ENCODE results near the gene URB2. TPM values are rescaled to one million over a fixed set of nuclear protein-coding genes. Genes with fewer than 3 reads are reported as not detected.

URB2 gene
- polyA plus RNA-seq, 1 of the 3 experiments (the other 2 are of a cell fraction): 8.2 TPM

DNA sequence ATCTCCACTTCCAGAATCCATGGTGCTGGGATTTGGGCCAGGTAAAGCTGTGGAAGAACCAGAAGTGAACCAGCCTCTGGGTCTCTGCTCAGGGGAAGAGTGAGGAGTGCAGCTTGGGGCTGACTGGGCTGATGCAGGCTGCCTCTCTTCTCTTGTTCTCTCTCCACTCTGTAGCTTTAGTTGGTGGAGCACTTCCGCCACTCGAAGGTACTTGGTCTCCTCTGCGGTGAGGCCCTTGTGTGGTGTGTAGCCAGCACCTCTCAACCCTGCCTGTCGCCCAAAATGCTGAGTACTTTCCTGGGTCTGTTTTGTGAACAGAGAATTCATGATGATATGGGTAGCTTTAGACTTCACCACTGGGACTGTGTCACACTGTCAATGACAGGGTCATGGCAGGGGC, 63.2 kb downstream of the URB2 start:
- H3K9ac ChIP-seq: no peak overlapping the region
- CTCF ChIA-PET: no interaction called here
- peaks cover 3% of the 10 kb centered on the region; the same call in 1 of the 2 replicates for H3K9me3 ChIP-seq
- H3K79me2 ChIP-seq (ENCODE audit: insufficient read depth): no peaks in the 10 kb centered on the region
- H3K4me2 ChIP-seq: no peak overlapping the region
- H3K9me2 ChIP-seq: no peaks in the 10 kb centered on the region
- no peak overlapping the region for H3K27ac ChIP-seq (ENCODE audit: low read depth in 2 of 2, low read length in 1 of 2)
- no peaks in the 10 kb centered on the region for H3K36me3 ChIP-seq (replicated peaks in 1 of 2; ENCODE audit: control insufficient read depth in 1 of 2, insufficient read depth in 2 of 2, low read length in 1 of 2)
- H3K4me1 ChIP-seq (ENCODE audit: control insufficient read depth in 1 of 2, insufficient read depth in 2 of 2, low read depth in 1 of 2, low read length in 1 of 2): peaks cover 12 to 20% of the 10 kb centered on the region in 2 experiments; a peak in 3 of 4 replicates
- POLR2A ChIA-PET: no interaction called here
- H3K27me3 ChIP-seq (ENCODE audit: insufficient read depth): no peaks in the 10 kb centered on the region
- no peaks in the 10 kb centered on the region for H4K20me1 ChIP-seq (ENCODE audit: insufficient read depth)
- H2AFZ ChIP-seq (ENCODE audit: low read depth): no peak overlapping the region
- no peaks in the 10 kb centered on the region for H3F3A ChIP-seq (replicated peaks; ENCODE audit: insufficient read depth)
- DNase-seq: no peak
- WGBS (ENCODE audit: low lambda C conversion rate): 73% methylated on average over 4 of the region's 4 CpGs
- H3K4me3 ChIP-seq (ENCODE audit: low read depth in 2 of 2, low read length in 1 of 2): no peak overlapping the region
- TF ChIP-seq NFIC (IDR thresholded peaks at IDR 0.05; ENCODE audit: borderline replicate concordance) (no peak), GATA2 (CRISPR knock-in tag; IDR thresholded peaks at IDR 0.05) (no peak), YY1 (IDR thresholded peaks at IDR 0.05; ENCODE audit: low read depth) (no peak), RCOR1 (IDR thresholded peaks at IDR 0.05; ENCODE audit: low read length) (no peak), JUND (IDR thresholded peaks at IDR 0.05) (no peak), EZH2phosphoT487 (IDR thresholded peaks at IDR 0.05; ENCODE audit: borderline replicate concordance, low read depth) (no peak), MEF2A (IDR thresholded peaks at IDR 0.05; ENCODE audit: borderline replicate concordance, low read depth) (no peak), POLR2AphosphoS5 (IDR thresholded peaks at IDR 0.05; ENCODE audit: low read depth, low read length) (no peak), FOXM1 (IDR thresholded peaks at IDR 0.05; ENCODE audit: low read depth) (no peak), SIN3A (IDR thresholded peaks at IDR 0.05; ENCODE audit: borderline replicate concordance, low read depth, low read length) (no peak), RAD21 (IDR thresholded peaks at IDR 0.05; ENCODE audit: low read length) (no peak), SMC3 (IDR thresholded peaks at IDR 0.05; ENCODE audit: low read depth, low read length) (no peak)
- TF ChIP-seq, protein P1, sequence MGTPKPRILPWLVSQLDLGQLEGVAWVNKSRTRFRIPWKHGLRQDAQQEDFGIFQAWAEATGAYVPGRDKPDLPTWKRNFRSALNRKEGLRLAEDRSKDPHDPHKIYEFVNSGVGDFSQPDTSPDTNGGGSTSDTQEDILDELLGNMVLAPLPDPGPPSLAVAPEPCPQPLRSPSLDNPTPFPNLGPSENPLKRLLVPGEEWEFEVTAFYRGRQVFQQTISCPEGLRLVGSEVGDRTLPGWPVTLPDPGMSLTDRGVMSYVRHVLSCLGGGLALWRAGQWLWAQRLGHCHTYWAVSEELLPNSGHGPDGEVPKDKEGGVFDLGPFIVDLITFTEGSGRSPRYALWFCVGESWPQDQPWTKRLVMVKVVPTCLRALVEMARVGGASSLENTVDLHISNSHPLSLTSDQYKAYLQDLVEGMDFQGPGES (IDR thresholded peaks at IDR 0.05; ENCODE audit: low read depth, low read length): no peak
- TF ChIP-seq, protein P2, sequence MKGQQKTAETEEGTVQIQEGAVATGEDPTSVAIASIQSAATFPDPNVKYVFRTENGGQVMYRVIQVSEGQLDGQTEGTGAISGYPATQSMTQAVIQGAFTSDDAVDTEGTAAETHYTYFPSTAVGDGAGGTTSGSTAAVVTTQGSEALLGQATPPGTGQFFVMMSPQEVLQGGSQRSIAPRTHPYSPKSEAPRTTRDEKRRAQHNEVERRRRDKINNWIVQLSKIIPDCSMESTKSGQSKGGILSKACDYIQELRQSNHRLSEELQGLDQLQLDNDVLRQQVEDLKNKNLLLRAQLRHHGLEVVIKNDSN (IDR thresholded peaks at IDR 0.05; ENCODE audit: borderline replicate concordance, low read depth): no peak
- TF ChIP-seq, protein P3, sequence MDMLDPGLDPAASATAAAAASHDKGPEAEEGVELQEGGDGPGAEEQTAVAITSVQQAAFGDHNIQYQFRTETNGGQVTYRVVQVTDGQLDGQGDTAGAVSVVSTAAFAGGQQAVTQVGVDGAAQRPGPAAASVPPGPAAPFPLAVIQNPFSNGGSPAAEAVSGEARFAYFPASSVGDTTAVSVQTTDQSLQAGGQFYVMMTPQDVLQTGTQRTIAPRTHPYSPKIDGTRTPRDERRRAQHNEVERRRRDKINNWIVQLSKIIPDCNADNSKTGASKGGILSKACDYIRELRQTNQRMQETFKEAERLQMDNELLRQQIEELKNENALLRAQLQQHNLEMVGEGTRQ (IDR thresholded peaks at IDR 0.05; ENCODE audit: borderline replicate concordance, low read depth, low read length): no peak
- TF ChIP-seq, protein P4, sequence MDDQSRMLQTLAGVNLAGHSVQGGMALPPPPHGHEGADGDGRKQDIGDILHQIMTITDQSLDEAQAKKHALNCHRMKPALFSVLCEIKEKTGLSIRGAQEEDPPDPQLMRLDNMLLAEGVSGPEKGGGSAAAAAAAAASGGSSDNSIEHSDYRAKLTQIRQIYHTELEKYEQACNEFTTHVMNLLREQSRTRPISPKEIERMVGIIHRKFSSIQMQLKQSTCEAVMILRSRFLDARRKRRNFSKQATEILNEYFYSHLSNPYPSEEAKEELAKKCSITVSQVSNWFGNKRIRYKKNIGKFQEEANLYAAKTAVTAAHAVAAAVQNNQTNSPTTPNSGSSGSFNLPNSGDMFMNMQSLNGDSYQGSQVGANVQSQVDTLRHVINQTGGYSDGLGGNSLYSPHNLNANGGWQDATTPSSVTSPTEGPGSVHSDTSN (IDR thresholded peaks at IDR 0.05): no peak
- TF ChIP-seq, protein P5, sequence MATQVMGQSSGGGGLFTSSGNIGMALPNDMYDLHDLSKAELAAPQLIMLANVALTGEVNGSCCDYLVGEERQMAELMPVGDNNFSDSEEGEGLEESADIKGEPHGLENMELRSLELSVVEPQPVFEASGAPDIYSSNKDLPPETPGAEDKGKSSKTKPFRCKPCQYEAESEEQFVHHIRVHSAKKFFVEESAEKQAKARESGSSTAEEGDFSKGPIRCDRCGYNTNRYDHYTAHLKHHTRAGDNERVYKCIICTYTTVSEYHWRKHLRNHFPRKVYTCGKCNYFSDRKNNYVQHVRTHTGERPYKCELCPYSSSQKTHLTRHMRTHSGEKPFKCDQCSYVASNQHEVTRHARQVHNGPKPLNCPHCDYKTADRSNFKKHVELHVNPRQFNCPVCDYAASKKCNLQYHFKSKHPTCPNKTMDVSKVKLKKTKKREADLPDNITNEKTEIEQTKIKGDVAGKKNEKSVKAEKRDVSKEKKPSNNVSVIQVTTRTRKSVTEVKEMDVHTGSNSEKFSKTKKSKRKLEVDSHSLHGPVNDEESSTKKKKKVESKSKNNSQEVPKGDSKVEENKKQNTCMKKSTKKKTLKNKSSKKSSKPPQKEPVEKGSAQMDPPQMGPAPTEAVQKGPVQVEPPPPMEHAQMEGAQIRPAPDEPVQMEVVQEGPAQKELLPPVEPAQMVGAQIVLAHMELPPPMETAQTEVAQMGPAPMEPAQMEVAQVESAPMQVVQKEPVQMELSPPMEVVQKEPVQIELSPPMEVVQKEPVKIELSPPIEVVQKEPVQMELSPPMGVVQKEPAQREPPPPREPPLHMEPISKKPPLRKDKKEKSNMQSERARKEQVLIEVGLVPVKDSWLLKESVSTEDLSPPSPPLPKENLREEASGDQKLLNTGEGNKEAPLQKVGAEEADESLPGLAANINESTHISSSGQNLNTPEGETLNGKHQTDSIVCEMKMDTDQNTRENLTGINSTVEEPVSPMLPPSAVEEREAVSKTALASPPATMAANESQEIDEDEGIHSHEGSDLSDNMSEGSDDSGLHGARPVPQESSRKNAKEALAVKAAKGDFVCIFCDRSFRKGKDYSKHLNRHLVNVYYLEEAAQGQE (IDR thresholded peaks at IDR 0.05; ENCODE audit: low read depth, low read length): no peak

Data from SK-N-SH (cell line).